ENCODE results near the gene PKN1. TPM values are rescaled to one million over a fixed set of nuclear protein-coding genes. Genes with fewer than 3 reads are reported as not detected.
A peak's percentile ranks its signal among the peaks of the same experiment; 100 is the strongest.

PKN1 gene
- total and polyA plus RNA-seq, 2 of the 13 experiments (the other 11 are each of a cell fraction or from before 2014, with no cell fraction given): 45.7 to 54.5 TPM

DNA sequence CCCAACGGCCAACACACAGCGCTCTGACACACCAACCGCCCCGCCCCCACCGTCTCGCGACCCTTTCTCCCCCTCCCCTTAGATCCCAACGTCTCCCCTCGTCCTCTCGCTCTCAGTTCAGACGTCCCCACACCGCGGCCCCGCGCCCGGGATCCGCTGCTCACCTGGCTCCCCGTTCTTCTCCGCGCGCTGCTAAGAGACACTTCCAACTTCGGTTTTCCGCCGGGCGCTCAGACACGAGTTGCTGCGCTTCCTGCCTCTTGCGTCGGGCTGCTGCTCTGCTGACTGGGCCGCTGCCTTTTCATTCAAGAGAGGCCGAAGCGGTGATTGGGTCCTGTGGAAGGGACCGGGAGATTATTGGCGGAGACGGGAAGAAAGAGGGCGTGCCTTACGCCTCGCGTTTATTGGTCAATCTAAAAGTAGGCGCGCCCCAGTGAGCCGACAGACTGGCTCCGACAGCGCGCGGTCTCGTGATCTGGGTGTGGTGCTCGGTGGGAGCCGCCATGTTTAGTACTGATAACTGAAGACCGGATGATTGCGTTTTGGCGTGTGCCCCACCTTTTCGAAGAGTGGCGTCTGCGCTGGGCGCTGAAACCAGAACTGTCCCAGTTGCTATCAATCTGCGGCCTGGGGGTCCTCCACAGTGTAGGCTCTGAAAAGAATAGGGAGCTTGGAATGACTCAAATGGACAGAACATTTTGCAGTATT lies 13.8 kb upstream of the PKN1 start, which contains the start of gene DDX39A (continued):
- TF ChIP-seq, protein P1, sequence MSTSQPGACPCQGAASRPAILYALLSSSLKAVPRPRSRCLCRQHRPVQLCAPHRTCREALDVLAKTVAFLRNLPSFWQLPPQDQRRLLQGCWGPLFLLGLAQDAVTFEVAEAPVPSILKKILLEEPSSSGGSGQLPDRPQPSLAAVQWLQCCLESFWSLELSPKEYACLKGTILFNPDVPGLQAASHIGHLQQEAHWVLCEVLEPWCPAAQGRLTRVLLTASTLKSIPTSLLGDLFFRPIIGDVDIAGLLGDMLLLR (CRISPR knock-in tag; IDR thresholded peaks at IDR 0.05): peak; percentile 50; the same call in 1 of the 2 replicates
- TF ChIP-seq MEF2D (CRISPR knock-in tag; IDR thresholded peaks at IDR 0.05): 0 out of 2 replicates have a peak, but pooled peaks have one; percentile 36
- TF ChIP-seq BRD4 (CRISPR knock-in tag; IDR thresholded peaks at IDR 0.05): no peak
- TF ChIP-seq ZNF816 (CRISPR knock-in tag; IDR thresholded peaks at IDR 0.05; ENCODE audit: borderline replicate concordance): 0 out of 2 replicates have a peak, but pooled peaks have one; percentile 70
- TF ChIP-seq ZSCAN21 (CRISPR knock-in tag; IDR thresholded peaks at IDR 0.05; ENCODE audit: borderline replicate concordance): peak; percentile 61; the same call in 1 of the 2 replicates
- TF ChIP-seq ZIK1 (CRISPR knock-in tag; IDR thresholded peaks at IDR 0.05; ENCODE audit: borderline replicate concordance, low read depth): peak; percentile 34; the same call in 1 of the 2 replicates
- TF ChIP-seq, protein P2, sequence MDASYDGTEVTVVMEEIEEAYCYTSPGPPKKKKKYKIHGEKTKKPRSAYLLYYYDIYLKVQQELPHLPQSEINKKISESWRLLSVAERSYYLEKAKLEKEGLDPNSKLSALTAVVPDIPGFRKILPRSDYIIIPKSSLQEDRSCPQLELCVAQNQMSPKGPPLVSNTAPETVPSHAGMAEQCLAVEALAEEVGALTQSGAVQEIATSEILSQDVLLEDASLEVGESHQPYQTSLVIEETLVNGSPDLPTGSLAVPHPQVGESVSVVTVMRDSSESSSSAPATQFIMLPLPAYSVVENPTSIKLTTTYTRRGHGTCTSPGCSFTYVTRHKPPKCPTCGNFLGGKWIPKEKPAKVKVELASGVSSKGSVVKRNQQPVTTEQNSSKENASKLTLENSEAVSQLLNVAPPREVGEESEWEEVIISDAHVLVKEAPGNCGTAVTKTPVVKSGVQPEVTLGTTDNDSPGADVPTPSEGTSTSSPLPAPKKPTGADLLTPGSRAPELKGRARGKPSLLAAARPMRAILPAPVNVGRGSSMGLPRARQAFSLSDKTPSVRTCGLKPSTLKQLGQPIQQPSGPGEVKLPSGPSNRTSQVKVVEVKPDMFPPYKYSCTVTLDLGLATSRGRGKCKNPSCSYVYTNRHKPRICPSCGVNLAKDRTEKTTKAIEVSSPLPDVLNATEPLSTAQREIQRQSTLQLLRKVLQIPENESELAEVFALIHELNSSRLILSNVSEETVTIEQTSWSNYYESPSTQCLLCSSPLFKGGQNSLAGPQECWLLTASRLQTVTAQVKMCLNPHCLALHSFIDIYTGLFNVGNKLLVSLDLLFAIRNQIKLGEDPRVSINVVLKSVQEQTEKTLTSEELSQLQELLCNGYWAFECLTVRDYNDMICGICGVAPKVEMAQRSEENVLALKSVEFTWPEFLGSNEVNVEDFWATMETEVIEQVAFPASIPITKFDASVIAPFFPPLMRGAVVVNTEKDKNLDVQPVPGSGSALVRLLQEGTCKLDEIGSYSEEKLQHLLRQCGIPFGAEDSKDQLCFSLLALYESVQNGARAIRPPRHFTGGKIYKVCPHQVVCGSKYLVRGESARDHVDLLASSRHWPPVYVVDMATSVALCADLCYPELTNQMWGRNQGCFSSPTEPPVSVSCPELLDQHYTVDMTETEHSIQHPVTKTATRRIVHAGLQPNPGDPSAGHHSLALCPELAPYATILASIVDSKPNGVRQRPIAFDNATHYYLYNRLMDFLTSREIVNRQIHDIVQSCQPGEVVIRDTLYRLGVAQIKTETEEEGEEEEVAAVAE (CRISPR knock-in tag; IDR thresholded peaks at IDR 0.05; ENCODE audit: borderline replicate concordance): no peak
- TF ChIP-seq ZNF138 (CRISPR knock-in tag; IDR thresholded peaks at IDR 0.05; ENCODE audit: low read depth): peak; percentile 92
- TF ChIP-seq, protein P3, sequence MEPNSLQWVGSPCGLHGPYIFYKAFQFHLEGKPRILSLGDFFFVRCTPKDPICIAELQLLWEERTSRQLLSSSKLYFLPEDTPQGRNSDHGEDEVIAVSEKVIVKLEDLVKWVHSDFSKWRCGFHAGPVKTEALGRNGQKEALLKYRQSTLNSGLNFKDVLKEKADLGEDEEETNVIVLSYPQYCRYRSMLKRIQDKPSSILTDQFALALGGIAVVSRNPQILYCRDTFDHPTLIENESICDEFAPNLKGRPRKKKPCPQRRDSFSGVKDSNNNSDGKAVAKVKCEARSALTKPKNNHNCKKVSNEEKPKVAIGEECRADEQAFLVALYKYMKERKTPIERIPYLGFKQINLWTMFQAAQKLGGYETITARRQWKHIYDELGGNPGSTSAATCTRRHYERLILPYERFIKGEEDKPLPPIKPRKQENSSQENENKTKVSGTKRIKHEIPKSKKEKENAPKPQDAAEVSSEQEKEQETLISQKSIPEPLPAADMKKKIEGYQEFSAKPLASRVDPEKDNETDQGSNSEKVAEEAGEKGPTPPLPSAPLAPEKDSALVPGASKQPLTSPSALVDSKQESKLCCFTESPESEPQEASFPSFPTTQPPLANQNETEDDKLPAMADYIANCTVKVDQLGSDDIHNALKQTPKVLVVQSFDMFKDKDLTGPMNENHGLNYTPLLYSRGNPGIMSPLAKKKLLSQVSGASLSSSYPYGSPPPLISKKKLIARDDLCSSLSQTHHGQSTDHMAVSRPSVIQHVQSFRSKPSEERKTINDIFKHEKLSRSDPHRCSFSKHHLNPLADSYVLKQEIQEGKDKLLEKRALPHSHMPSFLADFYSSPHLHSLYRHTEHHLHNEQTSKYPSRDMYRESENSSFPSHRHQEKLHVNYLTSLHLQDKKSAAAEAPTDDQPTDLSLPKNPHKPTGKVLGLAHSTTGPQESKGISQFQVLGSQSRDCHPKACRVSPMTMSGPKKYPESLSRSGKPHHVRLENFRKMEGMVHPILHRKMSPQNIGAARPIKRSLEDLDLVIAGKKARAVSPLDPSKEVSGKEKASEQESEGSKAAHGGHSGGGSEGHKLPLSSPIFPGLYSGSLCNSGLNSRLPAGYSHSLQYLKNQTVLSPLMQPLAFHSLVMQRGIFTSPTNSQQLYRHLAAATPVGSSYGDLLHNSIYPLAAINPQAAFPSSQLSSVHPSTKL (CRISPR knock-in tag; IDR thresholded peaks at IDR 0.05): 0 out of 2 replicates have a peak, but pooled peaks have one; percentile 17
- TF ChIP-seq RXRA (CRISPR knock-in tag; IDR thresholded peaks at IDR 0.05): 0 out of 2 replicates have a peak, but pooled peaks have one; percentile 8
- TF ChIP-seq MAZ (IDR thresholded peaks at IDR 0.05; ENCODE audit: borderline replicate concordance, low read depth, low read length): no peak
- TF ChIP-seq MAZ (CRISPR knock-in tag; IDR thresholded peaks at IDR 0.05; ENCODE audit: low read depth): peak; percentile 73; the same call in 1 of the 2 replicates
- TF ChIP-seq, protein P4, sequence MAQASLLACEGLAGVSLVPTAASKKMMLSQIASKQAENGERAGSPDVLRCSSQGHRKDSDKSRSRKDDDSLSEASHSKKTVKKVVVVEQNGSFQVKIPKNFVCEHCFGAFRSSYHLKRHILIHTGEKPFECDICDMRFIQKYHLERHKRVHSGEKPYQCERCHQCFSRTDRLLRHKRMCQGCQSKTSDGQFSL (CRISPR knock-in tag; IDR thresholded peaks at IDR 0.05): no peak
- TF ChIP-seq ZNF563 (CRISPR knock-in tag; IDR thresholded peaks at IDR 0.05): peak; percentile 64; the same call in 1 of the 2 replicates
- TF ChIP-seq, protein P5, sequence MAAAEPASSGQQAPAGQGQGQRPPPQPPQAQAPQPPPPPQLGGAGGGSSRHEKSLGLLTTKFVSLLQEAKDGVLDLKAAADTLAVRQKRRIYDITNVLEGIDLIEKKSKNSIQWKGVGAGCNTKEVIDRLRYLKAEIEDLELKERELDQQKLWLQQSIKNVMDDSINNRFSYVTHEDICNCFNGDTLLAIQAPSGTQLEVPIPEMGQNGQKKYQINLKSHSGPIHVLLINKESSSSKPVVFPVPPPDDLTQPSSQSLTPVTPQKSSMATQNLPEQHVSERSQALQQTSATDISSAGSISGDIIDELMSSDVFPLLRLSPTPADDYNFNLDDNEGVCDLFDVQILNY (CRISPR knock-in tag; conservative IDR thresholded peaks at IDR 0.05): no peak
- no peak for TF ChIP-seq ZNF572 (CRISPR knock-in tag; IDR thresholded peaks at IDR 0.05)
- TF ChIP-seq CBX1 (IDR thresholded peaks at IDR 0.05; ENCODE audit: low read depth): peak; percentile 79
- TF ChIP-seq, protein P6, sequence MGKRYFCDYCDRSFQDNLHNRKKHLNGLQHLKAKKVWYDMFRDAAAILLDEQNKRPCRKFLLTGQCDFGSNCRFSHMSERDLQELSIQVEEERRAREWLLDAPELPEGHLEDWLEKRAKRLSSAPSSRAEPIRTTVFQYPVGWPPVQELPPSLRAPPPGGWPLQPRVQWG (CRISPR knock-in tag; IDR thresholded peaks at IDR 0.05; ENCODE audit: borderline replicate concordance, low read depth): no peak

Measured in HepG2 (cell line).